ENCODE data around the gene RNF213. TPM values are rescaled to one million over a fixed set of nuclear protein-coding genes. Genes with fewer than 3 reads are reported as not detected.

The RNF213 gene
- total and polyA plus RNA-seq, 2 of the 8 experiments (the other 6 are each of a cell fraction or from before 2014, with no cell fraction given): 33.8 to 62.8 TPM

- H4K20me1 ChIP-seq (replicated peaks in 1 of 2; ENCODE audit: control insufficient read depth in 1 of 2, insufficient read depth in 2 of 2, low read length in 2 of 2): peaks cover 2 to 3% of the 10 kb centered on the region in 2 experiments
- no peak overlapping the region for H3K9ac ChIP-seq (replicated peaks in 1 of 4; ENCODE audit: extremely low read depth in 1 of 4, low read depth in 3 of 4, low read length in 3 of 4)
- no peak overlapping the region for H3K14ac ChIP-seq (ENCODE audit: insufficient read length)
- no peaks in the 10 kb centered on the region for H3K9me3 ChIP-seq (ENCODE audit: insufficient read depth in 2 of 2, low read depth in 1 of 2, low read length in 1 of 2)
- no peak overlapping the region for H3K23ac ChIP-seq (ENCODE audit: insufficient read length)
- POLR2A ChIA-PET (ENCODE audit: partially characterized antibody): interaction anchor here (0.7 kb wide), 1 partner anchor 244 kb away, joined by 3 read pairs; no protein-coding TSS in a partner anchor
- H3K27me3 ChIP-seq (replicated peaks in 1 of 4; ENCODE audit: control insufficient read depth in 3 of 4, extremely low read depth in 1 of 4, insufficient read depth in 3 of 4, low read length in 3 of 4): no peaks in the 10 kb centered on the region
- no peak overlapping the region for H2BK12ac ChIP-seq (ENCODE audit: low read depth, low read length)
- no peaks in the 10 kb centered on the region for H3K79me1 ChIP-seq (ENCODE audit: low read depth, low read length)
- no peak overlapping the region for H3K4me2 ChIP-seq (ENCODE audit: insufficient read depth in 1 of 2, low read depth in 2 of 2, low read length in 2 of 2)
- no peak overlapping the region for H4K8ac ChIP-seq (ENCODE audit: extremely low read depth, insufficient read depth, low read length)
- H2BK15ac ChIP-seq (ENCODE audit: low read length): no peak overlapping the region
- peaks cover 0 to 4% (median 0%) of the 10 kb centered on the region in 4 experiments; a peak in 3 of 7 replicates for H3K4me1 ChIP-seq (replicated peaks in 1 of 4; ENCODE audit: control insufficient read depth in 3 of 4, insufficient read depth in 4 of 4, low read length in 3 of 4)
- H3K4ac ChIP-seq (replicated peaks; ENCODE audit: insufficient read length, low read depth, low read length): no peak overlapping the region
- FAIRE-seq (no peak), DNase-seq (ENCODE audit: low read depth in 1 of 2, low spot score in 2 of 2) (no peak)
- H3K36me3 ChIP-seq (ENCODE audit: control insufficient read depth in 2 of 4, insufficient read depth in 4 of 4, low read length in 3 of 4): peaks cover 19 to 78% (median 44%) of the 10 kb centered on the region in 4 experiments
- no peak overlapping the region for H2BK120ac ChIP-seq (replicated peaks; ENCODE audit: low read depth, low read length)
- H2BK5ac ChIP-seq (ENCODE audit: low read depth, low read length): no peak overlapping the region
- no peak overlapping the region for H4K5ac ChIP-seq (ENCODE audit: insufficient read length, low read depth, low read length)
- no peak overlapping the region for H3K56ac ChIP-seq (replicated peaks; ENCODE audit: insufficient read length, low read depth, low read length)
- H3K18ac ChIP-seq (ENCODE audit: extremely low read depth, low read length): no peak overlapping the region
- H3K79me2 ChIP-seq (ENCODE audit: control insufficient read depth in 1 of 2, insufficient read depth in 2 of 2, low read length in 2 of 2): no peaks in the 10 kb centered on the region
- no peak overlapping the region for H2AK5ac ChIP-seq (ENCODE audit: low read depth, low read length)
- no peak overlapping the region for H2AFZ ChIP-seq (ENCODE audit: low read length)
- H3K4me3 ChIP-seq (ENCODE audit: extremely low read depth in 1 of 4, insufficient read depth in 2 of 4, low read depth in 3 of 4, low read length in 4 of 4): no peak overlapping the region
- H3K23me2 ChIP-seq (ENCODE audit: low read depth, low read length): no peaks in the 10 kb centered on the region
- H3K27ac ChIP-seq (ENCODE audit: low read depth, low read length): no peak overlapping the region
- 90% methylated on average over 9 of the region's 9 CpGs; no CpG with 5 or more reads in 1 of the 2 experiments for WGBS, 2 experiments (ENCODE audit: extremely low coverage in 1 of 2, insufficient coverage in 1 of 2, insufficient read length in 1 of 2, insufficient replicate concordance in 2 of 2, low coverage in 1 of 2, low lambda C conversion rate in 2 of 2, missing lambda C conversion rate in 1 of 2)
- H2BK20ac ChIP-seq (ENCODE audit: low read length): no peak overlapping the region
- no peak overlapping the region for H4K91ac ChIP-seq (replicated peaks; ENCODE audit: insufficient read length, low read length)
- CTCF ChIA-PET (ENCODE audit: partially characterized antibody): interaction anchor here (0.6 to 5.5 kb wide), 5 partner anchors 15 to 182 kb away, joined by 3 to 53 read pairs (median 4); no protein-coding TSS in a partner anchor
- TF ChIP-seq YY1 (IDR thresholded peaks at IDR 0.05; ENCODE audit: low read depth, low read length): no peak
- TF ChIP-seq TAF1 (IDR thresholded peaks at IDR 0.05; ENCODE audit: low read depth, low read length): no peak
- TF ChIP-seq SP4 (IDR thresholded peaks at IDR 0.05; ENCODE audit: low read length): no peak
- TF ChIP-seq FOSL1 (IDR thresholded peaks at IDR 0.05; ENCODE audit: insufficient read depth, low read depth, low read length): no peak
- no peak for TF ChIP-seq RAD21 (IDR thresholded peaks at IDR 0.05 in 1 of 2, conservative IDR thresholded peaks at IDR 0.05 in 1 of 2; ENCODE audit: low read depth in 2 of 2, low read length in 2 of 2)
- TF ChIP-seq GTF2F1 (IDR thresholded peaks at IDR 0.05; ENCODE audit: borderline replicate concordance, low read depth, low read length): no peak
- no peak for TF ChIP-seq SP1 (IDR thresholded peaks at IDR 0.05; ENCODE audit: low read depth, low read length)
- TF ChIP-seq HDAC2 (IDR thresholded peaks at IDR 0.05; ENCODE audit: borderline replicate concordance in 1 of 2, low read depth in 2 of 2, low read length in 2 of 2): no peak
- TF ChIP-seq SP2 (IDR thresholded peaks at IDR 0.05; ENCODE audit: low read length): no peak
- no peak for TF ChIP-seq KDM5A (IDR thresholded peaks at IDR 0.05; ENCODE audit: low read length)
- no peak for TF ChIP-seq SAP30 (IDR thresholded peaks at IDR 0.05; ENCODE audit: insufficient read depth, insufficient replicate concordance, low read length)
- no peak for TF ChIP-seq KDM4A (IDR thresholded peaks at IDR 0.05; ENCODE audit: low read depth, low read length, severe bottlenecking)
Measured at GRCh38 chr17:80377798-80378197, 117.1 kb downstream of the RNF213 start.

All from H1 (cell line).